Mucosa of descending colon (tissue), 3 donors: ENCODE measurements around the gene EPHA6. TPM values are rescaled to one million over a fixed set of nuclear protein-coding genes. Genes with fewer than 3 reads are reported as not detected.
A peak's percentile ranks its signal among the peaks of the same experiment; 100 is the strongest.

Experiments
- ATAC-seq: fragments of 200-7000 bp; cut with Tn5 transposase; one replicate; pipeline ENCODE4 v1.9.1; 2020; ENCODE audit warnings: mild to moderate bottlenecking, moderate library complexity
- DNase-seq, 3 donors: peaks; one replicate each; pipeline ENCODE4 v3.0.0-alpha.2; 2020
- H3K36me3 ChIP-seq: fragments of 200-600 bp; one replicate; pipeline ENCODE4 v1.8.0; 2021; ENCODE audit warnings: low read depth, mild to moderate bottlenecking
- H3K4me1 ChIP-seq: fragments of 200-600 bp; one replicate; pipeline ENCODE4 v1.8.0; 2021; ENCODE audit warnings: low read depth, mild to moderate bottlenecking
- H3K4me3 ChIP-seq: fragments of 200-600 bp; one replicate; pipeline ENCODE4 v1.8.0; 2021; ENCODE audit warnings: mild to moderate bottlenecking
- H3K9me3 ChIP-seq: fragments of 200-600 bp; one replicate; pipeline ENCODE4 v1.8.0; 2021; ENCODE audit warnings: mild to moderate bottlenecking
- intact Hi-C, 2 donors: fragments of 100-400 bp; cut with DNase I in 1 of 2; cut with micrococcal nuclease in 1 of 2; formaldehyde crosslinking; loops; one replicate each; pipeline versions ENCODE4 v1.11.0 to v1.11.1; 2022; cut with DNase I, micrococcal nuclease
- total RNA-seq, 3 donors: library from RNA; stranded (reverse); fragmentation: NEBNext Ultra II Directional in 2 of 3; extraction: Animal tissue kit (Norgen Biotek cat#: 25700) in 2 of 3; gene quantifications; one replicate each; pipeline versions ENCODE4 v1.2.1 to v1.2.4, GENCODE V29; 2021 to 2023
- TF ChIP-seq, protein P1 (sequence below): fragments of 200-600 bp; IDR thresholded peaks from one replicate; pipeline ENCODE4 v1.8.0; 2022; ENCODE audit warnings: antibody characterized with exemption, mild to moderate bottlenecking
- donor health status: DM: no; HTN: no; CAD: no; lungs with moderate emphysema.
- donor health status: DM: no; HTN: no; CAD: no.
- donor health status: DM: no; HTN: yes; CAD: no.

EPHA6 gene
- total RNA-seq, 3 donors from 2014 or later = 0.55 to 24.8 (median 1.5) TPM

DNA sequence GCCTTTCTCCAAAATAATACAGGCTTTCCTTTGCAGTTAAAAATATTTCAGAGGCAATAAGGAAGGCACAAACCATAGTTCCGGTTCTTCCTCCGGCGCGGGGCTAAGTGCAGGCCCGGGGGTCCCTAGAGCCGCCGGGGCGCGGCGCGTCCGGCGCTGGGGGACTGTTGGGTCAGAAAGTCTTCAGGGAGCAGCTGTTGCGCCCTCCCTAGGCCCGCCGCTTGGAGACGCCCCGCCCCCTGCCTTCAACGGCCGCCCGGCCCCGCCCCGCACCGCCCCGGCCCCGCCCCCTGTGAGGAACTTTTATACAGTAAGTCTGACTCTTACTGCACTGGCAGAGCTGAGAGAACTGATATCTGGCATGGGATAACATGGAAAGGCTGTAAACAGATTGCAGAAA lies 667.0 kb downstream of the EPHA6 start:
- Histone ChIP-seq H3K4me1 (no peaks in the 10 kb centered on the region), H3K9me3 (no peaks in the 10 kb centered on the region), H3K4me3 (no peak overlapping the region), H3K36me3 (no peaks in the 10 kb centered on the region)
- DNase-seq = no peak
- ATAC-seq = no peak
- TF ChIP-seq, protein P1, sequence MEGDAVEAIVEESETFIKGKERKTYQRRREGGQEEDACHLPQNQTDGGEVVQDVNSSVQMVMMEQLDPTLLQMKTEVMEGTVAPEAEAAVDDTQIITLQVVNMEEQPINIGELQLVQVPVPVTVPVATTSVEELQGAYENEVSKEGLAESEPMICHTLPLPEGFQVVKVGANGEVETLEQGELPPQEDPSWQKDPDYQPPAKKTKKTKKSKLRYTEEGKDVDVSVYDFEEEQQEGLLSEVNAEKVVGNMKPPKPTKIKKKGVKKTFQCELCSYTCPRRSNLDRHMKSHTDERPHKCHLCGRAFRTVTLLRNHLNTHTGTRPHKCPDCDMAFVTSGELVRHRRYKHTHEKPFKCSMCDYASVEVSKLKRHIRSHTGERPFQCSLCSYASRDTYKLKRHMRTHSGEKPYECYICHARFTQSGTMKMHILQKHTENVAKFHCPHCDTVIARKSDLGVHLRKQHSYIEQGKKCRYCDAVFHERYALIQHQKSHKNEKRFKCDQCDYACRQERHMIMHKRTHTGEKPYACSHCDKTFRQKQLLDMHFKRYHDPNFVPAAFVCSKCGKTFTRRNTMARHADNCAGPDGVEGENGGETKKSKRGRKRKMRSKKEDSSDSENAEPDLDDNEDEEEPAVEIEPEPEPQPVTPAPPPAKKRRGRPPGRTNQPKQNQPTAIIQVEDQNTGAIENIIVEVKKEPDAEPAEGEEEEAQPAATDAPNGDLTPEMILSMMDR = no peak
- intact Hi-C loops = no loop called here

DNA sequence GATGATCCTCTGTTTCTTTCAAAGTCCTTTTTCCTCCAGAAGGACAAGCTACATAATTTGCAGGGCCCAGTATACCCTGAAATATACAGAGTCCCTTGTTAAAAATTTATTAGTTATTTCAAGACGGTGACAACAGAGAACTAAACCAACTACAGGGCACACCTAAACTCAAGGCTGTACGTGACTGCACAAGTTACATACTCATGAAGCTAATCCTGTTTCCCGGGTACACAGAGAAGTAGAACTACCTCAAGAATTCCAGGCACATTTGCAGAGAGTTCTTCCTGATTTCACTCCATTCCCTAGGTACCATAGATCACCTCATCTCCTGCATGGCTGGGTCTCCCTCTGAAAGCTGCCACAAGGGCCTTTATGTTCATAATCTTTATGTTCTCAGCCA lies 670.8 kb downstream of the EPHA6 start:
- DNase-seq (no peak), ATAC-seq (no peak)
- H3K36me3 ChIP-seq = no peaks in the 10 kb centered on the region
- no peaks in the 10 kb centered on the region for H3K9me3 ChIP-seq
- no peak overlapping the region for H3K4me3 ChIP-seq
- H3K4me1 ChIP-seq = no peaks in the 10 kb centered on the region
- intact Hi-C loops = no loop called here
- TF ChIP-seq, protein P1 = no peak

DNA sequence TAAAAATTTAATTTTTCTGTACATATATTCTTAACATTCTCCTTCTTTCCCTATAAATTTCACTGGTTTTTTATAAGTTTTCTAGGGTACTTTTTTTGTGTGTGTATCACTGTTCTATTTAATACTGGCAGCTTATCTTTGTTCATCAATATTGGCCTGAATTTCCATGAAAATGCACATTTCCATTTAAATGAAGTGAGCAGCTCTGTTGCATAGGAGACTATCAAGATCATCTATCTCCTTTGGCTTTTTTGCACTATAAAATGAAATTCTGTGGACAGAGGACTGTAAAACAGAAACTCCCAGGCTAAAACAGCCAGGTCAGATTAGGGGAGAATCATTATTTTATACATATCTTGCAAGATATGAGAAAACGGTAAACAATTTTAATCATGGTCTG lies 673.2 kb downstream of the EPHA6 start:
- intact Hi-C loops = no loop called here
- DNase-seq = no peak
- TF ChIP-seq, protein P1 = no peak
- H3K36me3 ChIP-seq = no peaks in the 10 kb centered on the region
- no peaks in the 10 kb centered on the region for H3K9me3 ChIP-seq
- H3K4me1 ChIP-seq = no peaks in the 10 kb centered on the region
- ATAC-seq = no peak
- H3K4me3 ChIP-seq = no peak overlapping the region

DNA sequence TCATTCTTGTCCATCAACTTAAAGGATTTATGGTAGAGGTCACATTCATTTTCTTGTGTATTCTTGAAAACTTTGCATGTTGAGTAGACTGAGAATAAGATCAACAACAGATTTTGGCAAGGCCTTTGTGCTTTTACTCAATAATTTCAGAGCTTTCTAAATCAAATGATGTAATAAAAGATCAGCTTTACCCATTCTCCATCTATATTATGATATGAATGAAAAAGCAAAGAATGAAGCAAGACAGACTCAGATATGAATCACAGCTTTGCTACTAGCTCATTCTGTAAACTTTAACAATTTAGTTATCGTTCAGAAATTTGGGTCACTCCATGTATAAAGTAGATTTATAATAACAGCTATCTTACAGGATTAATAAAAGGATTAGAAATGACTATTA lies 674.3 kb downstream of the EPHA6 start:
- H3K9me3 ChIP-seq = no peaks in the 10 kb centered on the region
- H3K4me3 ChIP-seq = no peak overlapping the region
- ATAC-seq (no peak), DNase-seq (no peak)
- no peaks in the 10 kb centered on the region for H3K4me1 ChIP-seq
- no peaks in the 10 kb centered on the region for H3K36me3 ChIP-seq
- intact Hi-C loops = no loop called here
- TF ChIP-seq, protein P1 = no peak

DNA sequence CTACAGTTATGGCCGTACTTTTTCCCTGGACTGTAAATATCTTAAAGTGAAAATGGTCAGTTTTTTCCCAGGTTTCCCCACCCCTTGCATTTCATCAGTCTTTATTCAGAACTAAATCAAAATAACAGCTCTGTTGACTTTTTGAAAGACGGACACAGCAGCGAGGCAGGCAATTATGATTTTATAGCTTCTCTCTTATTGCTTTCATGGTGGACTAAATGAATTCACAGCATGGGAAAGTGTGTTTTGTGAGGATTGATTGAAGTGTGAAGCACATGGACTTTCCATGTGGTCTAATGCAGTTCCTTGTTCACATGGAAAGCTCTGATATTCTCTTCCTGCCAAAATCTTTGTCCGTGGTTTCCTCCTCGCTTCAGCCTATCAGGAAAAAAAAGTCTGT lies 681.5 kb downstream of the EPHA6 start:
- peak in 1 of 3 donors; percentile 5 for DNase-seq
- intact Hi-C loops = no loop called here

More for the DNA sequence above, 681.5 kb downstream of the EPHA6 start:
- TF ChIP-seq, protein P1 = no peak
- no peaks in the 10 kb centered on the region for H3K9me3 ChIP-seq
- ATAC-seq = peak; percentile 49
- H3K4me1 ChIP-seq = peaks cover 3% of the 10 kb centered on the region
- H3K36me3 ChIP-seq = no peaks in the 10 kb centered on the region
- no peak overlapping the region for H3K4me3 ChIP-seq
